Memory B cell (primary cell): ENCODE measurements around the gene NR5A2.

Experiments used
- ATAC-seq: fragments of 150-1000 bp; cut with Tn5 transposase; 2 replicates; pipeline ENCODE4 v1.10.0; 2021; ENCODE audit warnings: low read depth, mild to moderate bottlenecking, moderate library complexity
- DNase-seq, 2 donors: peaks; one replicate each; pipeline ENCODE4 v3.0.0; 2022; ENCODE audit warnings: low spot score in 2 of 2
- H3K27ac Mint-ChIP-seq: one replicate; pipeline ENCODE4 v1.8.0; 2022; ENCODE audit warnings: mild to moderate bottlenecking, moderate library complexity, mixed read lengths
- H3K27me3 Mint-ChIP-seq: one replicate; pipeline ENCODE4 v1.8.0; 2022; ENCODE audit warnings: mixed read lengths
- H3K36me3 Mint-ChIP-seq: one replicate; pipeline ENCODE4 v1.8.0; 2022; ENCODE audit warnings: mild to moderate bottlenecking, mixed read lengths
- H3K4me1 Mint-ChIP-seq: one replicate; pipeline ENCODE4 v1.8.0; 2022; ENCODE audit warnings: mixed read lengths
- H3K4me3 Mint-ChIP-seq: one replicate; pipeline ENCODE4 v1.8.0; 2022; ENCODE audit warnings: mild to moderate bottlenecking, moderate library complexity, mixed read lengths
- H3K9me3 Mint-ChIP-seq: one replicate; pipeline ENCODE4 v1.8.0; 2022; ENCODE audit warnings: mixed read lengths

NR5A2 gene

GRCh38 chr1:200072636-200073285 lies 45.3 kb downstream of the NR5A2 start:
- ATAC-seq (peak; percentile 68), DNase-seq (no peak)
- Mint-ChIP-seq H3K9me3 (no peaks in the 10 kb centered on the region), H3K36me3 (no peaks in the 10 kb centered on the region), H3K4me3 (no peak overlapping the region), H3K27me3 (peaks cover 13% of the 10 kb centered on the region), H3K4me1 (peaks cover 7% of the 10 kb centered on the region), H3K27ac (no peak overlapping the region)

- H3K27ac Mint-ChIP-seq = no peak overlapping the region
- H3K36me3 Mint-ChIP-seq = no peaks in the 10 kb centered on the region
- H3K9me3 Mint-ChIP-seq = no peaks in the 10 kb centered on the region
- peaks cover 7% of the 10 kb centered on the region for H3K4me1 Mint-ChIP-seq
- peaks cover 13% of the 10 kb centered on the region for H3K27me3 Mint-ChIP-seq
- H3K4me3 Mint-ChIP-seq = no peak overlapping the region
- DNase-seq (no peak), ATAC-seq (no peak)
These were observed 45.8 kb downstream of the NR5A2 start for GRCh38 chr1:200073286-200073637.

- Mint-ChIP-seq H3K9me3 (no peaks in the 10 kb centered on the region), H3K4me1 (peaks cover 7% of the 10 kb centered on the region), H3K27me3 (peaks cover 14% of the 10 kb centered on the region), H3K36me3 (no peaks in the 10 kb centered on the region), H3K4me3 (no peak overlapping the region), H3K27ac (no peak overlapping the region)
- ATAC-seq (no peak), DNase-seq (no peak)
These were observed 48.0 kb downstream of the NR5A2 start for GRCh38 chr1:200075522-200075921.

- Mint-ChIP-seq H3K4me3 (no peak overlapping the region), H3K9me3 (no peaks in the 10 kb centered on the region), H3K27me3 (peaks cover 14% of the 10 kb centered on the region), H3K36me3 (no peaks in the 10 kb centered on the region), H3K4me1 (peaks cover 7% of the 10 kb centered on the region), H3K27ac (no peak overlapping the region)
- ATAC-seq = no peak
- DNase-seq = no peak
These were observed 48.5 kb downstream of the NR5A2 start for GRCh38 chr1:200075938-200076546.

GRCh38 chr1:200079232-200079940 lies 51.9 kb downstream of the NR5A2 start:
- H3K9me3 Mint-ChIP-seq = no peaks in the 10 kb centered on the region
- peaks cover 7% of the 10 kb centered on the region for H3K4me1 Mint-ChIP-seq
- no peak overlapping the region for H3K27ac Mint-ChIP-seq
- ATAC-seq (no peak), DNase-seq (no peak)
- no peaks in the 10 kb centered on the region for H3K36me3 Mint-ChIP-seq
- H3K4me3 Mint-ChIP-seq = no peak overlapping the region
- H3K27me3 Mint-ChIP-seq = peaks cover 12% of the 10 kb centered on the region

- H3K27ac Mint-ChIP-seq = no peak overlapping the region
- ATAC-seq (no peak), DNase-seq (no peak)
- peaks cover 9% of the 10 kb centered on the region for H3K27me3 Mint-ChIP-seq
- no peak overlapping the region for H3K4me3 Mint-ChIP-seq
- no peaks in the 10 kb centered on the region for H3K36me3 Mint-ChIP-seq
- H3K9me3 Mint-ChIP-seq = no peaks in the 10 kb centered on the region
- no peaks in the 10 kb centered on the region for H3K4me1 Mint-ChIP-seq
These were observed 53.9 kb downstream of the NR5A2 start for GRCh38 chr1:200081151-200081968.

- Mint-ChIP-seq H3K4me1 (no peaks in the 10 kb centered on the region), H3K27me3 (peaks cover 9% of the 10 kb centered on the region), H3K36me3 (no peaks in the 10 kb centered on the region), H3K4me3 (no peak overlapping the region), H3K9me3 (no peaks in the 10 kb centered on the region), H3K27ac (no peak overlapping the region)
- DNase-seq (no peak), ATAC-seq (no peak)
These were observed 54.4 kb downstream of the NR5A2 start for GRCh38 chr1:200081969-200082245.

GRCh38 chr1:200082329-200082728 lies 54.8 kb downstream of the NR5A2 start:
- H3K27me3 Mint-ChIP-seq = peaks cover 13% of the 10 kb centered on the region
- no peak overlapping the region for H3K27ac Mint-ChIP-seq
- H3K4me1 Mint-ChIP-seq = no peaks in the 10 kb centered on the region
- DNase-seq (no peak), ATAC-seq (no peak)
- no peak overlapping the region for H3K4me3 Mint-ChIP-seq
- no peaks in the 10 kb centered on the region for H3K9me3 Mint-ChIP-seq
- no peaks in the 10 kb centered on the region for H3K36me3 Mint-ChIP-seq

GRCh38 chr1:200090252-200091159 lies 63.0 kb downstream of the NR5A2 start:
- Mint-ChIP-seq H3K9me3 (no peaks in the 10 kb centered on the region), H3K4me1 (no peaks in the 10 kb centered on the region), H3K27ac (no peak overlapping the region), H3K36me3 (peaks cover 2% of the 10 kb centered on the region), H3K4me3 (no peak overlapping the region), H3K27me3 (peaks cover 13% of the 10 kb centered on the region)
- DNase-seq (no peak), ATAC-seq (no peak)

GRCh38 chr1:200095057-200095577 lies 67.6 kb downstream of the NR5A2 start:
- Mint-ChIP-seq H3K27ac (no peak overlapping the region), H3K9me3 (no peaks in the 10 kb centered on the region), H3K36me3 (no peaks in the 10 kb centered on the region), H3K4me1 (no peaks in the 10 kb centered on the region), H3K27me3 (peaks cover 4% of the 10 kb centered on the region), H3K4me3 (no peak overlapping the region)
- no peak for ATAC-seq
- DNase-seq = no peak

GRCh38 chr1:200096774-200097173 lies 69.3 kb downstream of the NR5A2 start:
- H3K27ac Mint-ChIP-seq = no peak overlapping the region
- H3K27me3 Mint-ChIP-seq = peaks cover 4% of the 10 kb centered on the region
- no peaks in the 10 kb centered on the region for H3K4me1 Mint-ChIP-seq
- ATAC-seq (no peak), DNase-seq (no peak)
- H3K9me3 Mint-ChIP-seq = no peaks in the 10 kb centered on the region
- no peak overlapping the region for H3K4me3 Mint-ChIP-seq
- H3K36me3 Mint-ChIP-seq = no peaks in the 10 kb centered on the region

- Mint-ChIP-seq H3K9me3 (no peaks in the 10 kb centered on the region), H3K27ac (no peak overlapping the region), H3K27me3 (peaks cover 4% of the 10 kb centered on the region), H3K4me3 (no peak overlapping the region), H3K4me1 (no peaks in the 10 kb centered on the region), H3K36me3 (no peaks in the 10 kb centered on the region)
- no peak for DNase-seq
- ATAC-seq = no peak
These were observed 71.5 kb downstream of the NR5A2 start for GRCh38 chr1:200099040-200099439.

GRCh38 chr1:200103966-200104583 lies 76.6 kb downstream of the NR5A2 start:
- no peaks in the 10 kb centered on the region for H3K9me3 Mint-ChIP-seq
- ATAC-seq = no peak
- no peaks in the 10 kb centered on the region for H3K27me3 Mint-ChIP-seq
- no peak overlapping the region for H3K27ac Mint-ChIP-seq
- H3K4me1 Mint-ChIP-seq = peaks cover 3% of the 10 kb centered on the region
- H3K4me3 Mint-ChIP-seq = no peak overlapping the region
- DNase-seq = no peak
- no peaks in the 10 kb centered on the region for H3K36me3 Mint-ChIP-seq
